Measurements from ENCODE around the gene SMC1B.

GRCh38 chr22:45298934-45299505 lies 114.4 kb downstream of the SMC1B start:
- no peak for TF ChIP-seq CTCF (IDR thresholded peaks at IDR 0.05)
- TF ChIP-seq POLR2AphosphoS5 (IDR thresholded peaks at IDR 0.05), result no peak
- no peak for TF ChIP-seq POLR2A (IDR thresholded peaks at IDR 0.05)
- TF ChIP-seq EP300 (IDR thresholded peaks at IDR 0.05), result no peak

Measured in gastroesophageal sphincter (tissue), 3 donors.